Measurements from ENCODE around the gene KCTD15. TPM values are rescaled to one million over a fixed set of nuclear protein-coding genes. Genes with fewer than 3 reads are reported as not detected.
A peak's percentile ranks its signal among the peaks of the same experiment; 100 is the strongest.

KCTD15 gene, protein sequence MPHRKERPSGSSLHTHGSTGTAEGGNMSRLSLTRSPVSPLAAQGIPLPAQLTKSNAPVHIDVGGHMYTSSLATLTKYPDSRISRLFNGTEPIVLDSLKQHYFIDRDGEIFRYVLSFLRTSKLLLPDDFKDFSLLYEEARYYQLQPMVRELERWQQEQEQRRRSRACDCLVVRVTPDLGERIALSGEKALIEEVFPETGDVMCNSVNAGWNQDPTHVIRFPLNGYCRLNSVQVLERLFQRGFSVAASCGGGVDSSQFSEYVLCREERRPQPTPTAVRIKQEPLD
- total RNA-seq = 1 to 10 TPM; 3.6 to 4.1 TPM
- polyA plus RNA-seq = 0.28 TPM

DNA sequence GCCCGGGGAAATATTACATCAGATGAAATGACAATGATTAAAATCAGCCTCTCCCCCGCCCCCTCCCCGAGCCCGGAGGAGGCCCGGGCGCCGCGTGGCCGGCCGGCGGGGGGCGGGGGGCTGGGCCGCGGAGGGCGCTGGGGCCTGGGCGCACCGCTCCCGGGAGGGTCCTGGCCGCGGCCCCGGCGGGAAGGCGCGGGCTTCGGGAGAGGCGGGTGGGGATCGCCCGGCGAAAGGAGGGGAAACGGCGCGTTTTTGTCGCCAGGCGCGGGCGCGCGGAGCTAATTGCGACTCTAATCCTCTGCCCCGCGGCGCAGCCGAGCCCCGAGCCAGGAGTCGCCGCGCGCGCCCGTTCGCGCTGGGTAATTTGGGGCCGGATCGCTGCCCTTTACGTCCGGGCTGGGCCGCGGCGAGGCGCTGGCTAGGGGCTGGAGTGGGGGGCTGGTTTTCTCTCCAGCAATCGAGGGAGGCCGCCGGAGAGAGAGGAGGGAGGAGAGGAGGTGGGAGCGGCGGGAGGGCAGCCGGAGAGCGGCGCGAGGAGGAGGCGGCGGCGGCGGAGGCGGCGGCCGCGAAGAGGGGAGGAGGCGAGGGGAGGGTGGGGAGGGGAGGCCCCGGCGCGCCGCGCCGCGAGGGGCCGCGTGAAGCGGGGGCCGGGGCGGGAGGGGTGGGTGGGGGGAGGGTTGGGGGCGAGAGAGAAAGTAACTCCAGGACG lies at the start of gene KCTD15:
Gene KCTD15 (plus strand): TSS at position 707 of the 712 bp plus-strand sequence. CDS start 3,585 bp downstream, outside the sequence.
- Histone ChIP-seq H3K27ac (ENCODE audit: low read depth, low read length) (peak within 1 kb of the TSS; percentile 43), H3K4me1 (ENCODE audit: insufficient read depth, low read length) (no peaks in the 10 kb centered on the region), H3K36me3 (ENCODE audit: insufficient read depth, low read length) (no peaks in the 10 kb centered on the region), H3K4me3 (ENCODE audit: low read length) (no peak within 1 kb of the TSS), H3K27me3 (ENCODE audit: insufficient read depth, low read length, poor library complexity, severe bottlenecking) (peaks cover 13% of the 10 kb centered on the region), H3K9me3 (ENCODE audit: low read length) (no peaks in the 10 kb centered on the region)
- Mint-ChIP-seq H3K36me3 (no peaks in the 10 kb centered on the region), H3K4me3 (peak within 1 kb of the TSS; percentile 65 to 88 (median 80)), H3K27me3 (peaks cover 19 to 51% of the 10 kb centered on the region in 2 donors), H3K27ac (peak within 1 kb of the TSS in 1 of 8 donors; percentile 17), H3K9me3 (no peaks in the 10 kb centered on the region), H3K4me1 (peaks cover 0 to 11% (median 0%) of the 10 kb centered on the region in 3 donors)
- CTCF ChIA-PET = interaction anchor here (1.3 kb wide), 1 partner anchor 12 kb away, joined by 3 read pairs; no protein-coding TSS in a partner anchor
- no peak for DNase-seq
- POLR2A ChIA-PET = no interaction called here

DNA sequence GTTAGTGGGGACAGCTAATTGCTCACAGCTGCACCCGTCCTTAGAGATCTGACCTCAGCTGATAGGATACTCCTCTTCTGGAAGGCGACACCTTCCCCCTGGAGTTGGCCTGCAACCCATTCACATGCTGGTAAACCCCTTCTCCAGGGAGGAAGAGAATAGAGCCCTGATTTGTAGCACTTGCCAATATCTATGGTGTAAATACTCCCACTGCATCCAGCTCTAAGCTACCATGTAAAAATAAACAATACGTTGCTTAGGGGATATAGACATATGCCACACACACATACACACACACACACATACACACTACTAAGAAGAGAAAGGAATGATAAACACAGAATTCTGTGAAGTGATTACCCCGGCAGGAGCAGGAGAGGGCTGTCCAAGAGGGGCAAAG lies 49.4 kb upstream of the KCTD15 start:
- H3K9me3 Mint-ChIP-seq = no peaks in the 10 kb centered on the region
- H3K27ac Mint-ChIP-seq = no peak overlapping the region
- H3K4me1 Mint-ChIP-seq = no peaks in the 10 kb centered on the region
- H3K27me3 Mint-ChIP-seq = peaks cover 2 to 26% of the 10 kb centered on the region in 2 donors
- Histone ChIP-seq H3K27me3 (ENCODE audit: insufficient read depth, low read length, poor library complexity, severe bottlenecking) (no peaks in the 10 kb centered on the region), H3K36me3 (ENCODE audit: insufficient read depth, low read length) (no peaks in the 10 kb centered on the region), H3K4me1 (ENCODE audit: insufficient read depth, low read length) (no peaks in the 10 kb centered on the region), H3K9me3 (ENCODE audit: low read length) (no peaks in the 10 kb centered on the region), H3K27ac (ENCODE audit: low read depth, low read length) (no peak overlapping the region), H3K4me3 (ENCODE audit: low read length) (no peak overlapping the region)
- no peak for DNase-seq
- POLR2A ChIA-PET = no interaction called here
- no peak overlapping the region for H3K4me3 Mint-ChIP-seq
- no peaks in the 10 kb centered on the region for H3K36me3 Mint-ChIP-seq
- CTCF ChIA-PET = no interaction called here

DNA sequence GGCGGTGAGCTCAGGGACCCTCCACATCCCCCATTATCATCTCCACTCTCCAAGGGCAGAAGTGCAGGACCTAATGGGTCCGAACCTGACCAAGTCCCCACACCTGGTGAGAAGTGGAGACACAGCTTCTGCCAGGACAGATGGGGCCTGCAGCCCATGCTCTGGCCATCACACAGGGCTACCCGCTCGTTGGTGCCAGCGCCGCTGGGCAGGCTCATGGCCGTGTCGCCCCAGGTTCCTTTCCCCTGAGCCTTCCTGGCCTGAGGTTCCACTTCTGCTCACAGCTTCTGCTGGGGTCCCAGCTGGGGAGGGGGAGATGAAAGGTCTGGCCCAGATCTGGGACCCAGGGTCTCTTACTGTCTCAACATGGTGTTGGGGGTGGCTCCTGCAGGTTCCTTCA lies 48.4 kb upstream of the KCTD15 start:
- H3K9me3 Mint-ChIP-seq = no peaks in the 10 kb centered on the region
- H3K4me1 Mint-ChIP-seq = no peaks in the 10 kb centered on the region
- POLR2A ChIA-PET = no interaction called here
- no peak overlapping the region for H3K27ac ChIP-seq (ENCODE audit: low read depth, low read length)
- peaks cover 2 to 24% of the 10 kb centered on the region in 2 donors for H3K27me3 Mint-ChIP-seq
- H3K9me3 ChIP-seq (ENCODE audit: low read length) = no peaks in the 10 kb centered on the region
- no peaks in the 10 kb centered on the region for H3K36me3 Mint-ChIP-seq
- no peak overlapping the region for H3K4me3 Mint-ChIP-seq
- H3K4me3 ChIP-seq (ENCODE audit: low read length) = no peak overlapping the region
- no peaks in the 10 kb centered on the region for H3K27me3 ChIP-seq (ENCODE audit: insufficient read depth, low read length, poor library complexity, severe bottlenecking)
- no peak for DNase-seq
- no peaks in the 10 kb centered on the region for H3K36me3 ChIP-seq (ENCODE audit: insufficient read depth, low read length)
- no peak overlapping the region for H3K27ac Mint-ChIP-seq
- CTCF ChIA-PET = no interaction called here
- H3K4me1 ChIP-seq (ENCODE audit: insufficient read depth, low read length) = no peaks in the 10 kb centered on the region

DNA sequence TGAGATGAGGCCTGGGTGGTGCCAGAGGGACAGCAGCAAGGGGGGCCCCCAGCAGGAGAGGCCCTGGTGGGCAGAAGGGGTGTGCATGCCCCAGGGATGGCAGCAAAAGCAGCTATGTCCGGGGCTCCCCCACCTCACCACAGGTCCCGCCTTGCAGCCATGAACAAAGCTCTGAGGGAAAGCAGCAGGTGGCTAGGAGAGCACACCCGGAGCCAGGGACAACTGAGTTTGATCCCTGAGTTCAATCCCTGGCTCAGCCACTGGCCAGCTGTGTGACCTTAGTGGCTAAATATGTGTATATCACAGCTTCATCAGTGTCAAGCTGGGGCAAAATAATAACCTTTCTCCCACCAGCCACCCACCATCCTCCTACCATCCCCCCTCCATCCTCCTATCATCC lies 47.7 kb upstream of the KCTD15 start:
- Mint-ChIP-seq H3K27me3 (peaks cover under 1 to 23% of the 10 kb centered on the region in 2 donors), H3K4me1 (no peaks in the 10 kb centered on the region), H3K4me3 (no peak overlapping the region), H3K27ac (no peak overlapping the region), H3K36me3 (no peaks in the 10 kb centered on the region), H3K9me3 (no peaks in the 10 kb centered on the region)
- no peak for DNase-seq
- Histone ChIP-seq H3K4me3 (ENCODE audit: low read length) (no peak overlapping the region), H3K36me3 (ENCODE audit: insufficient read depth, low read length) (no peaks in the 10 kb centered on the region), H3K9me3 (ENCODE audit: low read length) (no peaks in the 10 kb centered on the region), H3K27me3 (ENCODE audit: insufficient read depth, low read length, poor library complexity, severe bottlenecking) (no peaks in the 10 kb centered on the region), H3K4me1 (ENCODE audit: insufficient read depth, low read length) (no peaks in the 10 kb centered on the region), H3K27ac (ENCODE audit: low read depth, low read length) (no peak overlapping the region)
- POLR2A ChIA-PET = no interaction called here
- CTCF ChIA-PET = no interaction called here

DNA sequence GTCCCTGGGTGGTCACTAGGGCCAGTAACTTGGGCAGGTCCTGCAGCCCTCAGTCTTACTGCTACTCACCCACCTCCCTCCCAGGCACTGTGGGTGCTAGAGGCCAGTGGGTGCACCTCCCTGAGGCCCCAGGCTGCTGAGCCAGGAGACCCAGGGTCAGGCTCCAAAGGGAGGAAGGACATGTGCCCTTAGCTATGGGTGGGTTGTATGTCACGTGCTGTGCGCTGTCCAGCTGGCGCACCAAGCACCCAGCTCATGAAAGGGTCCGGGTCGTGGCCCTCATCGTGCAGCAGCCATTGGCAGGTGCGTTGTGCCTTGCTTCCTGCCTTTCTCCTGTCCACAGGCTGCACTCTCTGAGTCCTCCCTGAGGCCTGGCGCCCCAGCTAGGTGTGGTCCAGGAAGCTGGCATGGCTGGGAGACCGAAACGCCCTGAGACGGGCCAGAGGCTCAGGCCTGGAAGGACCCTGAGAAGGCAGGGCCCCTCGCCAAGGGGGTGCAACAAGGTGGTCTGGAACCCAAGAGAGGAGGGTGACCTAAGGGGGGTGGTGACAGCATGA lies 47.0 kb upstream of the KCTD15 start:
- Histone ChIP-seq H3K27me3 (ENCODE audit: insufficient read depth, low read length, poor library complexity, severe bottlenecking) (no peaks in the 10 kb centered on the region), H3K36me3 (ENCODE audit: insufficient read depth, low read length) (no peaks in the 10 kb centered on the region), H3K4me3 (ENCODE audit: low read length) (no peak overlapping the region), H3K9me3 (ENCODE audit: low read length) (no peaks in the 10 kb centered on the region), H3K4me1 (ENCODE audit: insufficient read depth, low read length) (no peaks in the 10 kb centered on the region), H3K27ac (ENCODE audit: low read depth, low read length) (no peak overlapping the region)
- peak in 1 of 5 donors; percentile 31 for DNase-seq
- H3K27ac Mint-ChIP-seq = no peak overlapping the region
- H3K4me3 Mint-ChIP-seq = no peak overlapping the region
- CTCF ChIA-PET = no interaction called here
- H3K36me3 Mint-ChIP-seq = no peaks in the 10 kb centered on the region
- H3K9me3 Mint-ChIP-seq = no peaks in the 10 kb centered on the region
- H3K27me3 Mint-ChIP-seq = peaks cover 0 to 21% of the 10 kb centered on the region in 2 donors
- POLR2A ChIA-PET = no interaction called here
- H3K4me1 Mint-ChIP-seq = no peaks in the 10 kb centered on the region

DNA sequence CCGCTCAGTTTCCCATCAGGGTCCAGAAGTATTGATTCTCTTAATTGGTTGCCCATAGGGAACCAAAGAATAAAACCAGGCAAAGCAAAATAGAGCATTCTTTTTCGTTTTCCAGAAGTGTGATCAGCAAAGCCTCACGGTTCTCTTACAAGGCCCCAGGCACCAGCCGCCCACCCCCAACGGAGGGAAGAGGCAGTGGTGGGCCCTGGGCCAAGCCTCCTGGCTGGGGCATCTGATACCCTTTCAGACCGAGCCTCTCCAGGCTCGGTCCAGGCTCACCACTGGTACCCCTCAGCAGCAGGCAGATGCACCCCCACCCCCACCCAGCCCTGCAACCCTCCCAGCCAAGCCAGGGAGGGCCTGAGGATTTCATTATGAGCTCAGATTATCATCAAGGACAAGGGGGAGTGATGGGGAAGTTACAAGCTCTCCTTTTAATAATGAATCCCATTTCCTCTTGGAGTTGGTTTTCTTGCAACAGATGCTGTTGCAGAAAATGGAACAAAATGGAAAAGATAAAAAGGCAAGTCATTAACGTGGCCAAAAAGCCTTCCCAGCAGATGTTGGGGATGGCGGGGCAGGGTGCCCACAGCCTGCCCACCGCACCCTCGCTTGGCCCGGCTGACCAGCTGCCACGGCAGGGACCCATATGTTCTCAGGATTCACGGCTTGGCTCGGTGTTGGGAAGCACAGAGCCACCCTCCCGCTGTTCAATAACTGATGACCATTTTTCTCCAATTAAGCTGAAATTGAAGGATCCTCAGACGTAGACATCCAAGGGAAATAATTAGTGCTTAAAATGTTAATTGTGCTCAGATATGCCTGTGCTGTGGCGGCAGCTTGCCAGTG lies 45.9 kb upstream of the KCTD15 start:
- no peaks in the 10 kb centered on the region for H3K36me3 Mint-ChIP-seq
- H3K27me3 Mint-ChIP-seq = peaks cover 0 to 16% of the 10 kb centered on the region in 2 donors
- no peaks in the 10 kb centered on the region for H3K9me3 ChIP-seq (ENCODE audit: low read length)
- no peak overlapping the region for H3K4me3 ChIP-seq (ENCODE audit: low read length)
- H3K27ac ChIP-seq (ENCODE audit: low read depth, low read length) = no peak overlapping the region
- H3K27me3 ChIP-seq (ENCODE audit: insufficient read depth, low read length, poor library complexity, severe bottlenecking) = no peaks in the 10 kb centered on the region
- H3K4me3 Mint-ChIP-seq = no peak overlapping the region
- POLR2A ChIA-PET = no interaction called here
- CTCF ChIA-PET = interaction anchor here (1.8 kb wide), 1 partner anchor 19 kb away, joined by 5 read pairs; no protein-coding TSS in a partner anchor
- DNase-seq = peak in 1 of 5 donors; percentile 33
- H3K4me1 Mint-ChIP-seq = no peaks in the 10 kb centered on the region
- H3K36me3 ChIP-seq (ENCODE audit: insufficient read depth, low read length) = no peaks in the 10 kb centered on the region
- H3K9me3 Mint-ChIP-seq = no peaks in the 10 kb centered on the region
- no peak overlapping the region for H3K27ac Mint-ChIP-seq
- no peaks in the 10 kb centered on the region for H3K4me1 ChIP-seq (ENCODE audit: insufficient read depth, low read length)

DNA sequence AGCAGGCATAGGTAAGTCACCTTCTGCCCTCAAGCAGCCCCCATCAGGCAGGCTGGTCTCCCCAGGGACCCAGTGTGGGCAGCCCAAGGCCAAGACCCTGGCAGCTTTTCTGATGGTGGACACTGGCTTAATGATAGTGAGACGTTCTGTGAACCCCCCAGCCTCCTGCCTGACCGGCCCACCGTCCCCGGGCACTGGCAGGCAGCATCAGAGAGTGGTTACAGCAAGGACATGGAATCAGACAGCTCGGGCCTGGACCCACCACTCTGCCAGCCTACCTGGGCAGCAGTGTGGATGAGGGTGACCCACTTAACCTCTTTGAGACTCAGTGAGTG lies 45.3 kb upstream of the KCTD15 start:
- no peak overlapping the region for H3K4me3 ChIP-seq (ENCODE audit: low read length)
- no peak overlapping the region for H3K27ac ChIP-seq (ENCODE audit: low read depth, low read length)
- H3K36me3 ChIP-seq (ENCODE audit: insufficient read depth, low read length) = no peaks in the 10 kb centered on the region
- POLR2A ChIA-PET = no interaction called here
- H3K9me3 Mint-ChIP-seq = no peaks in the 10 kb centered on the region
- H3K27me3 Mint-ChIP-seq = peaks cover 2 to 11% of the 10 kb centered on the region in 2 donors
- no peak overlapping the region for H3K4me3 Mint-ChIP-seq
- H3K27me3 ChIP-seq (ENCODE audit: insufficient read depth, low read length, poor library complexity, severe bottlenecking) = no peaks in the 10 kb centered on the region
- H3K36me3 Mint-ChIP-seq = no peaks in the 10 kb centered on the region
- CTCF ChIA-PET = interaction anchor here (1.8 kb wide), 1 partner anchor 19 kb away, joined by 5 read pairs; no protein-coding TSS in a partner anchor
- no peaks in the 10 kb centered on the region for H3K9me3 ChIP-seq (ENCODE audit: low read length)
- no peaks in the 10 kb centered on the region for H3K4me1 Mint-ChIP-seq
- H3K27ac Mint-ChIP-seq = no peak overlapping the region
- DNase-seq = peak in 1 of 5 donors; percentile 12
- no peaks in the 10 kb centered on the region for H3K4me1 ChIP-seq (ENCODE audit: insufficient read depth, low read length)
